H1 (cell line): ENCODE results near the gene FBN1. TPM values are rescaled to one million over a fixed set of nuclear protein-coding genes. Genes with fewer than 3 reads are reported as not detected.

Experiments
- GABPA ChIP-seq: IDR thresholded peaks from 2 replicates; pipeline ENCODE4 v1.6.1; 2011; ENCODE audit warnings: mild to moderate bottlenecking, low read length, moderate library complexity, borderline replicate concordance; ENCODE audit not compliant: insufficient read depth
- JUN ChIP-seq: IDR thresholded peaks from 2 replicates; pipeline ENCODE4 v1.6.1; 2011; ENCODE audit warnings: low read depth, mild to moderate bottlenecking, improper control_type of control experiment, low read length
- polyA plus RNA-seq, 7 experiments: library from polyadenylated mRNA; depleted of rRNA in 3 of 7; stranded (reverse) in 5 of 7; unstranded in 2 of 7; fragments of >200 nt in 5 of 7; fragments of 200-250 nt in 2 of 7; gene quantifications; 1 replicate in 5 of 7; 2 replicates in 1 of 7; 4 replicates in 1 of 7; pipeline versions ENCODE4 v1.2.1 to v1.2.3, GENCODE V29; 2011 to 2013; ENCODE audit warnings: missing spikeins in 2 of 7, mixed read lengths in 2 of 7
- total RNA-seq: library from RNA; stranded (reverse); fragmentation: NEBNext Ultra II Directional; extraction: Animal tissue kit (Norgen Biotek cat#: 25700); gene quantifications from 2 replicates; pipeline ENCODE4 v1.2.1, GENCODE V29; 2021
- TF ChIP-seq, protein P1 (sequence below): IDR thresholded peaks from 2 replicates; pipeline ENCODE4 v1.6.1; 2011; ENCODE audit warnings: low read length, improper control_type of control experiment
- TF ChIP-seq, protein P2 (sequence below): IDR thresholded peaks from 2 replicates; pipeline ENCODE4 v1.6.1; 2012; ENCODE audit warnings: inconsistent platforms

The FBN1 gene
- total and polyA plus RNA-seq, 2 of the 8 experiments (the other 6 are each of a cell fraction or from before 2014, with no cell fraction given): 3.0 to 4.0 TPM

DNA sequence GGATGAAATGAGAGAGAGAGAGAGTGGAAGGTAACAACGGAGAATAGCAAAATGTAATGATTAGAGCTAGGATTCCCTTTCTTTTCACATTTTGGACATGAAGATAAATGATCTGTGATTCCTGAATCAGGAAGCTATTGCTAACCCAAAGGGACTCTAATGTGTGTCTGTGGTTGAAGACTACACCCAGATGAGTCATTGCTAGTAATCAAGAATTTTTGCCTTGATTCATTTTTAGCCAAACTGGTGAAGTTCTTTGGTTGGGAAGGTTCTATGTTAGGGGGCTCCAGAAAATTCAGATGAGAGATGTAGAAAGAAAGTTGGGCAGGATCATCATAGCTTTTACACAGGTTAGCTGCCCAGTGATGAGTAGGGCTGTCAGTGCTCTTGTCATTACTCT lies 197.9 kb downstream of the FBN1 start (continued):
- TF ChIP-seq, protein P1, sequence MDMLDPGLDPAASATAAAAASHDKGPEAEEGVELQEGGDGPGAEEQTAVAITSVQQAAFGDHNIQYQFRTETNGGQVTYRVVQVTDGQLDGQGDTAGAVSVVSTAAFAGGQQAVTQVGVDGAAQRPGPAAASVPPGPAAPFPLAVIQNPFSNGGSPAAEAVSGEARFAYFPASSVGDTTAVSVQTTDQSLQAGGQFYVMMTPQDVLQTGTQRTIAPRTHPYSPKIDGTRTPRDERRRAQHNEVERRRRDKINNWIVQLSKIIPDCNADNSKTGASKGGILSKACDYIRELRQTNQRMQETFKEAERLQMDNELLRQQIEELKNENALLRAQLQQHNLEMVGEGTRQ: no peak
- TF ChIP-seq JUN (no peak), GABPA (no peak)
- TF ChIP-seq, protein P2, sequence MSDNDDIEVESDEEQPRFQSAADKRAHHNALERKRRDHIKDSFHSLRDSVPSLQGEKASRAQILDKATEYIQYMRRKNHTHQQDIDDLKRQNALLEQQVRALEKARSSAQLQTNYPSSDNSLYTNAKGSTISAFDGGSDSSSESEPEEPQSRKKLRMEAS: no peak
